Heart left ventricle (tissue), 16 donors: Measurements from ENCODE around the gene TNPO2. TPM values are rescaled to one million over a fixed set of nuclear protein-coding genes. Genes with fewer than 3 reads are reported as not detected.

Experiments used
- ATAC-seq, 4 donors: fragments of 200-7000 bp; cut with Tn5 transposase; one replicate each; pipeline ENCODE4 v1.9.1; 2020 to 2022; ENCODE audit warnings: moderate library complexity in 4 of 4, mild to moderate bottlenecking in 3 of 4, moderate number of reproducible peaks in 1 of 4
- DNase-seq, 5 donors: peaks; one replicate each; pipeline ENCODE4 v3.0.0-alpha.2; 2020
- H3K27ac ChIP-seq, 12 donors: fragments of 200-600 bp; sonication (generic) in 4 of 12; one replicate each; pipeline versions ENCODE4 v1.5.0 to v1.8.0; 2016 to 2022; ENCODE audit warnings: mild to moderate bottlenecking in 2 of 12
- H3K27me3 ChIP-seq, 9 donors: fragments of 200-600 bp; sonication (generic) in 2 of 9; one replicate each; pipeline versions ENCODE4 v1.5.1 to v1.8.0; 2016 to 2022; ENCODE audit warnings: mild to moderate bottlenecking in 3 of 9
- H3K36me3 ChIP-seq, 9 donors: fragments of 200-600 bp; sonication (generic) in 2 of 9; one replicate each; pipeline versions ENCODE4 v1.5.0 to v1.8.0; 2018 to 2022; ENCODE audit warnings: mild to moderate bottlenecking in 2 of 9
- H3K4me1 ChIP-seq, 12 donors: fragments of 200-600 bp; sonication (generic) in 4 of 12; one replicate each; pipeline versions ENCODE4 v1.5.0 to v1.8.0; 2016 to 2022; ENCODE audit warnings: mild to moderate bottlenecking in 3 of 12
- H3K4me3 ChIP-seq, 12 donors: fragments of 200-600 bp; sonication (generic) in 4 of 12; one replicate each; pipeline versions ENCODE4 v1.5.0 to v1.8.0; 2017 to 2022; ENCODE audit warnings: mild to moderate bottlenecking in 9 of 12, moderate library complexity in 4 of 12
- H3K9me3 ChIP-seq, 12 donors: fragments of 200-600 bp; sonication (generic) in 4 of 12; one replicate each; pipeline versions ENCODE4 v1.5.0 to v1.8.0; 2016 to 2022; ENCODE audit warnings: mild to moderate bottlenecking in 1 of 12
- CTCF ChIP-seq, 12 donors: fragments of 200-600 bp; sonication (generic) in 4 of 12; IDR thresholded peaks; one replicate each; pipeline versions ENCODE4 v1.5.0 to v1.8.0; 2018 to 2022; ENCODE audit warnings: antibody characterized with exemption in 12 of 12, mild to moderate bottlenecking in 5 of 12
- POLR2A ChIP-seq, 2 donors: fragments of 450-650 bp; IDR thresholded peaks; one replicate each; pipeline ENCODE4 v1.6.1; 2017; ENCODE audit warnings: antibody characterized with exemption in 2 of 2, mild to moderate bottlenecking in 2 of 2, moderate library complexity in 2 of 2
- WGBS, 4 donors: extraction: QIAGEN DNeasy Blood & Tissue Kit in 2 of 4; methylation state at CpG; one replicate each; pipeline versions ENCODE4 v1.1.5 to v1.1.7; 2013 to 2018; 5-methylcytosine and 5-hydroxymethylcytosine counted together
- intact Hi-C, 10 donors: fragments of 100-400 bp; cut with DNase I; formaldehyde crosslinking; loops; one replicate each; pipeline versions ENCODE4 v1.11.1 to v1.14.2; 2022
- polyA plus RNA-seq, 2 donors: library from polyadenylated mRNA; stranded (reverse); fragments of 200-250 nt; gene quantifications; one replicate each; pipeline ENCODE4 v1.2.3, GENCODE V29; 2013
- total RNA-seq, 9 donors: library from RNA; depleted of rRNA in 2 of 9; stranded (reverse); fragments of >200 nt in 2 of 9; fragmentation: NEBNext Ultra II Directional in 3 of 9; extraction: Animal tissue kit (Norgen Biotek cat#: 25700) in 3 of 9; gene quantifications; one replicate each; pipeline versions ENCODE4 v1.1.0 to v1.2.4, GENCODE V29; 2016 to 2023
- donor health status: ischemic (EF 13 %, LVEDD 7.1; RV severe dilation, severe dysfunction).
- donor health status: healthy with polysubstance abuse.
- donor health status: DM: no; HTN: yes; CAD: no.
- donor health status: DM: no; HTN: no; CAD: no.
- donor health status: ischemic (EF 25% LVEDD 6.9; RV normal size, moderate dysfunction).
- donor health status: ischemic (EF 25% LVEDD 5.7; RV mildly dilated, moderate dysfunction).
- donor health status: healthy.
- donor health status: DM: yes; HTN: yes; CAD: no.
- donor health status: ischemic (EF 35%, LVEDD 5.7; RV mildly dilated, moderate dysfunction).
- donor health status: nonischemic (EF 11% LVEDD 7.7; RV severe dilation, severe dysfunction).
- donor health status: DM: yes; HTN: yes; CAD: no.
- donor health status: PGD.
- donor health status: ischemic (EF 29% LVEDD 5.4; RV normal size, mild dysfunction).
- donor health status: nonischemic (EF 23%, LVEDD 6.1; RV moderate dilation, normal function).

The TNPO2 gene
- total and polyA plus RNA-seq, 11 donors = 18.0 to 57.4 (median 37.0) TPM

- Histone ChIP-seq H3K36me3 (peaks cover 0 to 88% (median 78%) of the 10 kb centered on the region in 9 donors), H3K27me3 (no peaks in the 10 kb centered on the region), H3K4me1 (peaks cover 0 to 16% (median 7%) of the 10 kb centered on the region in 12 donors), H3K27ac (no peak overlapping the region), H3K9me3 (no peaks in the 10 kb centered on the region), H3K4me3 (no peak overlapping the region)
- DNase-seq (no peak), ATAC-seq (peak in 1 of 4 donors; percentile 7)
- intact Hi-C loops = loop anchor here in 4 of 10 donors (5.0 to 10.0 kb wide), 3 partner anchors 114 to 171 kb away; no protein-coding TSS in a partner anchor
- TF ChIP-seq CTCF (IDR thresholded peaks at IDR 0.05) = no peak
- no peak for TF ChIP-seq POLR2A (IDR thresholded peaks at IDR 0.05)
- WGBS, 4 donors = 77 to 92% (median 91%) methylated on average over 9 to 15 of the region's 15 CpGs
Measured at GRCh38 chr19:12675940-12676339, 47.8 kb downstream of the TNPO2 start.

GRCh38 chr19:12675399-12675798, 48.3 kb downstream of the TNPO2 start:
- intact Hi-C loops = loop anchor here in 4 of 10 donors (5.0 to 10.0 kb wide), 3 partner anchors 113 to 172 kb away; no protein-coding TSS in a partner anchor

GRCh38 chr19:12672744-12673143, 51.0 kb downstream of the TNPO2 start:
- Histone ChIP-seq H3K36me3 (peaks cover 0 to 71% (median 55%) of the 10 kb centered on the region in 9 donors), H3K27ac (no peak overlapping the region), H3K4me3 (no peak overlapping the region), H3K9me3 (no peaks in the 10 kb centered on the region), H3K4me1 (peaks cover 9 to 28% (median 21%) of the 10 kb centered on the region in 12 donors), H3K27me3 (no peaks in the 10 kb centered on the region)
- no peak for ATAC-seq
- WGBS, 4 donors = 76 to 89% (median 84%) methylated on average over 2 to 10 of the region's 10 CpGs
- no peak for TF ChIP-seq CTCF (IDR thresholded peaks at IDR 0.05)
- TF ChIP-seq POLR2A (IDR thresholded peaks at IDR 0.05) = no peak
- DNase-seq = no peak
- intact Hi-C loops = loop anchor here in 7 of 10 donors (1.0 to 10.0 kb wide), 5 partner anchors 60 to 172 kb away; partner anchors contain the start of genes ZNF490 (in 1 of the 7) and ZNF791 (in 1 of the 7)

More at GRCh38 chr19:12675399-12675798, 48.3 kb downstream of the TNPO2 start:
- Histone ChIP-seq H3K4me3 (no peak overlapping the region), H3K27me3 (no peaks in the 10 kb centered on the region), H3K4me1 (peaks cover 2 to 15% (median 8%) of the 10 kb centered on the region in 12 donors), H3K9me3 (no peaks in the 10 kb centered on the region), H3K36me3 (peaks cover 0 to 88% (median 78%) of the 10 kb centered on the region in 9 donors), H3K27ac (no peak overlapping the region)
- ATAC-seq = no peak
- WGBS, 4 donors = 87 to 95% (median 92%) methylated on average over 10 of the region's 10 CpGs
- no peak for TF ChIP-seq POLR2A (IDR thresholded peaks at IDR 0.05)
- TF ChIP-seq CTCF (IDR thresholded peaks at IDR 0.05) = no peak
- no peak for DNase-seq

- DNase-seq (no peak), ATAC-seq (no peak)
- Histone ChIP-seq H3K27ac (peak overlapping the region in 10 of 12 donors; percentile 91 to 99 (median 96)), H3K27me3 (no peaks in the 10 kb centered on the region), H3K4me1 (peaks cover 9 to 42% (median 37%) of the 10 kb centered on the region in 12 donors), H3K9me3 (no peaks in the 10 kb centered on the region), H3K4me3 (peak overlapping the region; percentile 64 to 100 (median 88)), H3K36me3 (peaks cover 0 to 48% (median 32%) of the 10 kb centered on the region in 9 donors)
- intact Hi-C loops = loop anchor here in 6 of 10 donors (5.0 to 10.0 kb wide), 3 partner anchors 58 to 174 kb away; partner anchors contain the start of genes ZNF490 (in 1 of the 6) and ZNF791 (in 1 of the 6)
- TF ChIP-seq CTCF (IDR thresholded peaks at IDR 0.05) = no peak
- no peak for TF ChIP-seq POLR2A (IDR thresholded peaks at IDR 0.05)
- WGBS, 4 donors = 40 to 49% (median 43%) methylated on average over 24 to 26 of the region's 26 CpGs
Measured at GRCh38 chr19:12670159-12670928, 53.4 kb downstream of the TNPO2 start.
